Measurements from ENCODE around the gene HIVEP1. TPM values are rescaled to one million over a fixed set of nuclear protein-coding genes. Genes with fewer than 3 reads are reported as not detected.

HIVEP1 gene
- total RNA-seq, 4 donors from 2014 or later: 21.6 to 59.4 (median 34.5) TPM

GRCh38 chr6:12112540-12113189 lies 100.6 kb downstream of the HIVEP1 start:
- DNase-seq (ENCODE audit: low spot score) (no peak), ATAC-seq (ENCODE audit: low FRiP score) (no peak)
- no peak for TF ChIP-seq CTCF (IDR thresholded peaks at IDR 0.05)

- no peak for DNase-seq (ENCODE audit: low spot score)
- TF ChIP-seq CTCF (IDR thresholded peaks at IDR 0.05): no peak
- ATAC-seq (ENCODE audit: low FRiP score): no peak
Observed at GRCh38 chr6:12113190-12113577, 101.1 kb downstream of the HIVEP1 start.

DNA sequence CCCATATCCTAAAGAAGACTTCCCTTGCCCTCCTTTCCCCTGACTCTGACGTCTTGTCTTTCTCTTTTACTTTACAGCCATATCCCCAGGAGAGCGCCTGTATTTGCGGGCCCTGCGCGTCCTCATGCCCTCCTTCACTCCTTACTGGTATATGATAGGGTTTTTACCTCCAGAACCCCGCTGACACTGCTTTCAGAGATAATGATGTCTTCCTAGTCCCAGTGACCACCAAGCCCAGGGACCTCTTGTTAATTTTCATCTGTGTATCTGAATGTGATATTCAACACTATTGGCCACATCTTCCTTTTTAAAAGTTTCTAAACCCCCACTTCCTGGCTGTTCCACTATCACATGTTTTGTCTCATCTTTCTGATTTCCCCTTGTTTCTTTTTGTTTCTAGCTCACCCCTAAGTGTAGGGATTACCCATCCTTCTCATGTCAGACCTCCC lies 102.0 kb downstream of the HIVEP1 start:
- DNase-seq (ENCODE audit: low spot score): no peak
- no peak for TF ChIP-seq CTCF (IDR thresholded peaks at IDR 0.05)
- ATAC-seq (ENCODE audit: low FRiP score): no peak

- no peak for TF ChIP-seq CTCF (IDR thresholded peaks at IDR 0.05)
- ATAC-seq (ENCODE audit: low FRiP score) (no peak), DNase-seq (ENCODE audit: low spot score) (no peak)
Observed at GRCh38 chr6:12115001-12115400, 102.9 kb downstream of the HIVEP1 start.

DNA sequence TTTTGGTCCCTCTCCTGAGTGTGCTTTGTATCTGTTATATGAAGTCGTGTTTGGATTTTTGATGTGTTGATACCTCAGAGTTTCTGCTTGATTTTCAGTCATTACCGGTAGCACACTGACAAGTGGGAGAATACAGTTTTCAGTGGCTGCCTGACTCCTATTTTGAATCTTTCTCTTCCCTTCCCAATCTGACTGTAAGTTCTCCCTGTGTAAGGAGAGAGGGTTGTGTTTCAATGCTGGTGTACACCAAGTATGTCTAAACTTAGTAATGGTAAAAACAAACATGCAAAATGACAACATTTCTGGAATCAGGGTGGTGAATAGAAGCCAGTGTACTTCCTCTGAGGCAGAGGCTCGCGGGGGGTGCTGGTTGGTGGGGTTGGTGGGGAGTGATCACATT lies 103.4 kb downstream of the HIVEP1 start:
- ATAC-seq (ENCODE audit: low FRiP score) (no peak), DNase-seq (ENCODE audit: low spot score) (no peak)
- TF ChIP-seq CTCF (IDR thresholded peaks at IDR 0.05): no peak

DNA sequence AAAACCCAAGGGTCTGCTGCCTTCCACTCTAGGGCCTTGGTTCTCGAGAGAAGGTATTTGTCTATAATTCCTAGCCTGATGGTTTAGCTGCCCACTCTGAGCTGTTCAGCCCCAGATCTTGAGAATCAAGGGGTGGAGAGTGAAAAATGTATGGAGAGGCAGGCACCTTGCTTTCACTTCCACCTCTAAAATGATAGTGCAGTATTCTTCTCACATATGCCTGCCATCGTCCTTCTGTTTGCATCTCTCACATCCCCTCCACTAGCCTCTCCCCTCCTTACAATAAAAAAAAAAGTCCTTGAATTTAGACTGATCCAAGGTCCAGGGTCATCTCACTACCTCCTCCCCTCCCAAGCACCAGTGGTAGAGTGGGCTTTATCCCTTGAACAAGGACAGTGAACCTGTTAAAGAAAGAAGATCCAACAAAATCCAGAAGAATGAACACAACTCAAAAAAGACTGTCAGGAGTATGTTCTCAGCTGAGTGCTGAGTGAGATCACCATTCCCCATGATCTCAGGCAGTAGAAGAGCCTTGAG lies 104.2 kb downstream of the HIVEP1 start:
- no peak for TF ChIP-seq CTCF (IDR thresholded peaks at IDR 0.05)
- DNase-seq (ENCODE audit: low spot score): no peak
- no peak for ATAC-seq (ENCODE audit: low FRiP score)

DNA sequence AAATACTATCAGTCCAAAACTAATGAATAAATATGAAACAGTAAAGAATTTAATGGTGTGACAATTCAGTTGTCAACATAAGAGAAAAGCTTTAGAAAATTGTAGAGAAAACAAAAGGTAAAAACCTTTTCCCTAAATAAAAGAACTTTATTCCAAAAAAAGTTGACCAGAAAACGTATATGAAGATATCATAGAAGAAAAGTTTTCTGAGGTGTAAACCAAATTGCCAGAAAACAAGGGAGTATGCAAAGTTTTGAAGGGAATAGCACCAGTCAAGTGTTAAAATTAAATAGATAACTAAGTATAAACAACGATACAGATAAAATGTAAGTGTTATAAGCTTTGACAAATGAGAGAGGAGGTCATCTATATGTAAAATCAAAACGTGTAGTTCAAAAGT lies 104.9 kb downstream of the HIVEP1 start:
- no peak for ATAC-seq (ENCODE audit: low FRiP score)
- no peak for DNase-seq (ENCODE audit: low spot score)
- no peak for TF ChIP-seq CTCF (IDR thresholded peaks at IDR 0.05)
